A673 (cell line): ENCODE results near the gene IKZF5. TPM values are rescaled to one million over a fixed set of nuclear protein-coding genes. Genes with fewer than 3 reads are reported as not detected.

Source experiments
- BruUV-seq: library from RNA; stranded (reverse); fragments of 400-500 nt; replicated peaks from 2 replicates; lab custom pipeline; 2021; lab: Mats Ljungman, UMichigan
- CTCF ChIA-PET: fragments of 300-600 bp; sonication (Branson Sonifier 250); formaldehyde crosslinking; loops from one replicate; lab custom pipeline; 2022; ENCODE audit warnings: antibody characterized with exemption; lab: Charles Lee
- POLR2A ChIA-PET: fragments of 300-600 bp; sonication (Branson Sonifier 250); formaldehyde crosslinking; loops from one replicate; lab custom pipeline; 2022; ENCODE audit warnings: antibody characterized with exemption; ENCODE audit not compliant: low non-redundant PET; lab: Charles Lee
- DNase-seq: peaks from one replicate; pipeline ENCODE4 v3.0.0-alpha.2; 2015; ENCODE audit warnings: low spot score
- H3K27ac ChIP-seq: fragments of 200-600 bp; sonication (generic); 2 replicates; pipeline ENCODE4 v1.5.1; 2016; ENCODE audit warnings: mixed run types, low read depth, mild to moderate bottlenecking, mixed read lengths, antibody characterized with exemption, low read length; ENCODE audit not compliant: poor library complexity, severe bottlenecking
- H3K27me3 ChIP-seq: fragments of 200-600 bp; sonication (generic); replicated peaks from 2 replicates; pipeline ENCODE4 v1.6.1; 2017; ENCODE audit warnings: mixed run types, low read depth, mild to moderate bottlenecking, mixed read lengths, antibody characterized with exemption, low read length; ENCODE audit not compliant: insufficient read depth, poor library complexity
- H3K36me3 ChIP-seq: fragments of 200-600 bp; sonication (generic); 2 replicates; pipeline ENCODE4 v1.6.1; 2016; ENCODE audit warnings: mixed run types, mild to moderate bottlenecking, mixed read lengths, antibody characterized with exemption, low read length; ENCODE audit not compliant: insufficient read depth, poor library complexity, severe bottlenecking
- H3K4me1 ChIP-seq: fragments of 200-600 bp; sonication (generic); 2 replicates; pipeline ENCODE4 v1.6.1; 2017; ENCODE audit warnings: mixed run types, mild to moderate bottlenecking, mixed read lengths, antibody characterized with exemption, low read length; ENCODE audit not compliant: insufficient read depth, poor library complexity, severe bottlenecking
- H3K4me3 ChIP-seq: fragments of 200-600 bp; sonication (generic); 2 replicates; pipeline ENCODE4 v1.5.1; 2016; ENCODE audit warnings: low read depth, mixed run types, mild to moderate bottlenecking, mixed read lengths, low read length; ENCODE audit not compliant: poor library complexity, severe bottlenecking
- H3K9me3 ChIP-seq: fragments of 200-600 bp; sonication (generic); 2 replicates; pipeline ENCODE4 v1.6.1; 2016; ENCODE audit warnings: mixed run types, low read depth, mild to moderate bottlenecking, mixed read lengths, antibody characterized with exemption, low read length; ENCODE audit not compliant: poor library complexity, severe bottlenecking
- CTCF ChIP-seq: fragments of 300-800, 200-600 bp; sonication (generic); conservative IDR thresholded peaks from 2 replicates; pipeline ENCODE4 v1.5.1; 2017; ENCODE audit warnings: low read depth, mild to moderate bottlenecking, antibody characterized with exemption, low read length, moderate library complexity, mixed read lengths
- EZH2 ChIP-seq: fragments of 200-600 bp; sonication (generic); IDR thresholded peaks from 2 replicates; pipeline ENCODE4 v1.6.1; 2017; ENCODE audit warnings: borderline replicate concordance, low read depth, mild to moderate bottlenecking, mixed read lengths, antibody characterized with exemption, low read length; ENCODE audit not compliant: poor library complexity, severe bottlenecking
- intact Hi-C: fragments of 100-400 bp; cut with micrococcal nuclease; formaldehyde crosslinking; loops from one replicate; pipeline ENCODE4 v1.10.0; 2022; ENCODE audit not compliant: unreplicated experiment
- total RNA-seq: library from RNA; stranded (reverse); gene quantifications from 2 replicates; pipeline ENCODE4 v1.2.3, GENCODE V29; 2021

IKZF5 gene
- total RNA-seq, 1 experiment from 2014 or later: 13.8 TPM

DNA sequence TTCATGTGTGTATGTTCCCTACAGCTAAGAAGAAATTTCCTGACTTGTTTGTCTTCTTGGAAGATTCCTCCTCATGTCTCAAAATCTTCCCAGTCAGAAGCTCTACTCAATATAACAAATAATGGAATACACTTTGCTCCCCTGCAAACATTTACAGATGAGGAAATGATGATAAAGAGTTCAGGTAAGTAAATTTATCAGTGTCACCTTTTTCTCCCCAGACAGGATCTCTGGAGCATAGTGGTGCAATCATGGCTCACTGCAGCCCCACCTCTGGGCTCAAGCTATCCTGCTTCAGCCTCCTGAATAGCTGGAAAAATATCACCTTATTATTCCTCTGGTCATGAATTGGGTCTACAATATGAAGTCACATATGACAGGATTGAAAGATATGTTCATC is 25.7 kb upstream of the IKZF5 start:
- intact Hi-C loops: no loop called here
- no peaks in the 10 kb centered on the region for H3K4me1 ChIP-seq
- no peak for TF ChIP-seq CTCF
- TF ChIP-seq EZH2: no peak
- ChIA-PET CTCF (no interaction called here), POLR2A (no interaction called here)
- no peaks in the 10 kb centered on the region for H3K27me3 ChIP-seq
- no peak for DNase-seq
- H3K4me3 ChIP-seq: no peak overlapping the region
- BruUV-seq: no TSS peak
- H3K27ac ChIP-seq: no peak overlapping the region
- H3K9me3 ChIP-seq: no peaks in the 10 kb centered on the region
- no peaks in the 10 kb centered on the region for H3K36me3 ChIP-seq

GRCh38 chr10:123031124-123031523 is 22.5 kb upstream of the IKZF5 start:
- Histone ChIP-seq H3K36me3 (no peaks in the 10 kb centered on the region), H3K27me3 (no peaks in the 10 kb centered on the region), H3K27ac (no peak overlapping the region), H3K4me3 (no peak overlapping the region), H3K4me1 (no peaks in the 10 kb centered on the region), H3K9me3 (no peaks in the 10 kb centered on the region)
- no TSS peak for BruUV-seq
- no peak for DNase-seq
- ChIA-PET CTCF (no interaction called here), POLR2A (no interaction called here)
- TF ChIP-seq EZH2 (no peak), CTCF (no peak)
- intact Hi-C loops: no loop called here

- no peak overlapping the region for H3K27ac ChIP-seq
- no peak overlapping the region for H3K4me3 ChIP-seq
- DNase-seq: no peak
- POLR2A ChIA-PET: no interaction called here
- no peaks in the 10 kb centered on the region for H3K27me3 ChIP-seq
- BruUV-seq: no TSS peak
- intact Hi-C loops: no loop called here
- CTCF ChIA-PET: no interaction called here
- no peaks in the 10 kb centered on the region for H3K36me3 ChIP-seq
- H3K9me3 ChIP-seq: no peaks in the 10 kb centered on the region
- TF ChIP-seq CTCF (no peak), EZH2 (no peak)
- H3K4me1 ChIP-seq: no peaks in the 10 kb centered on the region
Measured at GRCh38 chr10:123027861-123028260, 19.3 kb upstream of the IKZF5 start.
